Measurements from ENCODE around the gene IKZF2. TPM values are rescaled to one million over a fixed set of nuclear protein-coding genes. Genes with fewer than 3 reads are reported as not detected.

Gene IKZF2
- total and polyA plus RNA-seq, 2 of the 4 experiments (the other 2 are of a cell fraction): 2.1 to 25.5 TPM

GRCh38 chr2:213162516-213163118 is 11.2 kb upstream of the IKZF2 start:
- Histone ChIP-seq H3K4ac (ENCODE audit: low read depth, low read length) (peak overlapping the region; percentile 69; the same call in 1 of the 2 replicates), H4K8ac (ENCODE audit: low read depth in 2 of 2, low read length in 2 of 2) (peak overlapping the region in 1 of 2 experiments; percentile 84; a peak in 2 of 4 replicates), H3K9ac (ENCODE audit: low read depth, low read length) (peak overlapping the region; percentile 56; the same call in 1 of the 2 replicates), H2BK5ac (ENCODE audit: low read depth, low read length, poor library complexity, severe bottlenecking) (peak overlapping the region; percentile 100), H3K18ac (ENCODE audit: low read depth, low read length) (peak overlapping the region; percentile 73; the same call in 1 of the 2 replicates), H3K14ac (replicated peaks; ENCODE audit: low read depth, low read length) (no peak overlapping the region), H3K56ac (ENCODE audit: extremely low read depth, insufficient read depth, low read length) (peak overlapping the region; percentile 77; the same call in 1 of the 2 replicates), H2AK9ac (replicated peaks; ENCODE audit: low read depth, low read length, poor library complexity) (no peak overlapping the region), H3K4me3 (ENCODE audit: insufficient read depth, low read depth, low read length) (no peak overlapping the region), H3K9me3 (ENCODE audit: control insufficient read depth, insufficient read depth, low read length) (no peaks in the 10 kb centered on the region), H3K27ac (ENCODE audit: insufficient read depth, low read length) (peak overlapping the region; percentile 81), H4K20me1 (ENCODE audit: insufficient read depth, low read length) (no peaks in the 10 kb centered on the region), H3K79me1 (ENCODE audit: low read depth in 1 of 2, low read length in 2 of 2) (no peaks in the 10 kb centered on the region), H3K4me2 (ENCODE audit: low read depth, low read length) (peak overlapping the region; percentile 51), H4K91ac (ENCODE audit: insufficient read depth, low read depth, low read length) (peak overlapping the region; percentile 73), H3K4me1 (ENCODE audit: control insufficient read depth, insufficient read depth, low read length) (peaks cover 5% of the 10 kb centered on the region), H3K36me3 (ENCODE audit: control insufficient read depth, insufficient read depth, low read length) (no peaks in the 10 kb centered on the region), H2BK120ac (ENCODE audit: low read depth, low read length) (peak overlapping the region; percentile 93), H2BK20ac (ENCODE audit: low read depth, low read length) (peak overlapping the region; percentile 89), H3K27me3 (ENCODE audit: control insufficient read depth, insufficient read depth, low read length) (no peaks in the 10 kb centered on the region), H2AFZ (replicated peaks; ENCODE audit: low read length, poor library complexity) (no peak overlapping the region), H2BK15ac (ENCODE audit: low read depth, low read length) (no peak overlapping the region; the same call in 2 of the 3 replicates), H2AK5ac (ENCODE audit: low read depth, low read length) (no peak overlapping the region), H3K9me1 (ENCODE audit: insufficient read depth, low read length) (no peaks in the 10 kb centered on the region), H3K23ac (ENCODE audit: low read depth, low read length) (peak overlapping the region; percentile 77; the same call in 1 of the 2 replicates), H4K5ac (ENCODE audit: low read depth, low read length) (peak overlapping the region; percentile 49; the same call in 1 of the 2 replicates)
- ChIA-PET CTCF (interaction anchor here (0.9 to 2.6 kb wide), 3 partner anchors 9 to 449 kb away, joined by 3 to 11 read pairs (median 3); no protein-coding TSS in a partner anchor), POLR2A (ENCODE audit: unreplicated experiment) (no interaction called here)
- intact Hi-C loops (cut with micrococcal nuclease) (loop anchor here (2.0 kb wide), 1 partner anchor 76 kb away; no protein-coding TSS in a partner anchor), in situ Hi-C loops (cut with MboI; ENCODE audit: low sequenced_read_pairs) (no loop called here), dilution Hi-C loops (cut with HindIII; ENCODE audit: low sequenced_read_pairs, unreplicated experiment) (no loop called here)
- peak; percentile 91 for ATAC-seq (ENCODE audit: low read depth)
- BruUV-seq (replicated peaks): no TSS peak
- DNase-seq: peak; percentile 75
- no CpG with 5 or more reads among the region's 3 CpGs for WGBS, 2 experiments (ENCODE audit: extremely low coverage in 2 of 2, insufficient read length in 1 of 2)
- TF ChIP-seq FOS (IDR thresholded peaks at IDR 0.05; ENCODE audit: low read depth, low read length) (peak; percentile 26; the same call in 1 of the 2 replicates), POLR2A (IDR thresholded peaks at IDR 0.05; ENCODE audit: low read depth, low read length) (no peak)

All from IMR-90 (cell line).